ENCODE measurements around the gene ZNF428. TPM values are rescaled to one million over a fixed set of nuclear protein-coding genes. Genes with fewer than 3 reads are reported as not detected.
A peak's percentile ranks its signal among the peaks of the same experiment; 100 is the strongest.
"Not testable (repeated sequence)": the region's sequence is repeated elsewhere in the genome, so short reads cannot be mapped to it uniquely, and the experiment has no call there.

ZNF428 gene
- total RNA-seq, 1 donor from 2014 or later, result 17.9 TPM

DNA sequence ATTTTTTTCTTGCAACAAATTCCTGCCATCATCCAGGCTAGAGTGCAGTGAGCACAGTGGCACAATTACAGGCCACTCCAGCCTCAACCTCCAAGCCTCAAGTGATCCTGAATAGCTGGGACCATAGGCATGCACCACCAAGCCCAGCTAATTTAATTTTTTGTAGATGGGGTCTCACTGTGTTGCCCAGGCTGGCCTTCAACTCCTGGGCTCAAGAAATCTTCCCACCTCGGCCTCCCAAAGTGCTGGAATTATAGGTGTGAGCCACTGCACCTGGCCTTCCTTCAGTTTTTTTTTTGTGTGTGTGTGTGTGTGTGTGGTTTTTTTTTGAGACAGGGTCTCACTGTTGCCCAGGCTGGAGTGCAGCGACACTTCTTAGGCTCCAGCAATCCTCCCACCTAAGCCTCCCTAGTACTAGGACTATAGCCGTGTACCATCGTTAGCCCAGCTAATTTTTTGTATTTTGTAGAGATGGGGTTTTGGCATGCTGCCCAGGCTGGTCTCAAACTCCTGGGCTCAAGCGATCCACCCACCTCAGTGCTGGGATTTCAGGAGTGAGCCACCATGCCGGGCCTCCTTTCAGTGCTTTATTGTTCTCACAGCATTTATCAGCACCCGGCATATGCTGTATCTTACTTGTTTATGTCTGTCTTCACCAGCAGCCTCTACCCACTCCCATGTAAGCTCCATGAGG lies 13.4 kb downstream of the ZNF428 start:
- H3K36me3 Mint-ChIP-seq (ENCODE audit: low read depth), result peaks cover 5% of the 10 kb centered on the region
- H3K27ac Mint-ChIP-seq, result no peak overlapping the region
- peaks cover 3% of the 10 kb centered on the region for H3K4me1 Mint-ChIP-seq (ENCODE audit: low read depth)
- H3K27me3 Mint-ChIP-seq (ENCODE audit: insufficient read depth), result no peaks in the 10 kb centered on the region
- no peak for DNase-seq (ENCODE audit: low spot score)
- intact Hi-C loops (cut with micrococcal nuclease), result no loop called here
- no peaks in the 10 kb centered on the region for H3K9me3 Mint-ChIP-seq
- no peak overlapping the region for H3K4me3 Mint-ChIP-seq

- DNase-seq (ENCODE audit: low spot score); H3K27me3 Mint-ChIP-seq (ENCODE audit: insufficient read depth); H3K9me3 Mint-ChIP-seq; H3K4me3 Mint-ChIP-seq; intact Hi-C loops (cut with micrococcal nuclease); H3K27ac Mint-ChIP-seq; H3K36me3 Mint-ChIP-seq (ENCODE audit: low read depth): not testable (repeated sequence)
- H3K4me1 Mint-ChIP-seq (ENCODE audit: low read depth), result peaks cover 28% of the 10 kb centered on the region
Observed at GRCh38 chr19:43600326-43600725, 19.1 kb downstream of the ZNF428 start.

- no peak overlapping the region for H3K27ac Mint-ChIP-seq
- no peak for DNase-seq (ENCODE audit: low spot score)
- H3K4me1 Mint-ChIP-seq (ENCODE audit: low read depth), result peaks cover 28% of the 10 kb centered on the region
- H3K9me3 Mint-ChIP-seq, result no peaks in the 10 kb centered on the region
- H3K4me3 Mint-ChIP-seq, result no peak overlapping the region
- intact Hi-C loops (cut with micrococcal nuclease), result loop anchor here (5.0 kb wide), 1 partner anchor 903 kb away; the partner anchor contains the start of gene ZNF180
- no peaks in the 10 kb centered on the region for H3K27me3 Mint-ChIP-seq (ENCODE audit: insufficient read depth)
- peaks cover 7% of the 10 kb centered on the region for H3K36me3 Mint-ChIP-seq (ENCODE audit: low read depth)
Observed at GRCh38 chr19:43599635-43600295, 19.7 kb downstream of the ZNF428 start.

DNA sequence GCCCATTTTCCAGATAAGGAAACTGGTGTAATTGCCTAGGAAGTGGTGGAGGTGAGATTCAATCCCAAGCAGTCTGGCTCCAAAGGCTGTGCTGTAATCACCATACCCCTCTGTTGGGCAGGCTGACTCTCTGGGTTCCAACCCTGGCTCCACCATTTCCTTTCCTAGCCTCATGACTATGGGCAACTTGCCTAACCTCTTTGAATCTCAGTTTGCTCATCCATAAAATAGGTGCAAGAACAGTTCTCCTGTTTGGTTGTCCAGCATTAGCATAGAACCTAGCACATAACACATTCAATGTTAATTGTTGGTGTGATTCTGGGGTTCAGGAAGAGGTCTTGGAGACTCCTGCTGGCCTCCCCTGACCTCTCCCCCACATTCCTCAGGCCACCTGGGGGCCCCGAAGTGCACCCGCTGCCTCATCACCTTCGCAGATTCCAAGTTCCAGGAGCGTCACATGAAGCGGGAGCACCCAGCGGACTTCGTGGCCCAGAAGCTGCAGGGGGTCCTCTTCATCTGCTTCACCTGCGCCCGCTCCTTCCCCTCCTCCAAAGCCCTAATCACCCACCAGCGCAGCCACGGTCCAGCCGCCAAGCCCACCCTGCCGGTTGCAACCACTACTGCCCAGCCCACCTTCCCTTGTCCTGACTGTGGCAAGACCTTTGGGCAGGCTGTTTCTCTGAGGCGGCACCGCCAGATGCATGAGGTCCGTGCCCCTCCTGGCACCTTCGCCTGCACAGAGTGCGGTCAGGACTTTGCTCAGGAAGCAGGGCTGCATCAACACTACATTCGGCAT lies 20.8 kb downstream of the ZNF428 start:
- Mint-ChIP-seq H3K36me3 (ENCODE audit: low read depth) (peaks cover 11% of the 10 kb centered on the region), H3K4me3 (peak overlapping the region; percentile 97), H3K27me3 (ENCODE audit: insufficient read depth) (no peaks in the 10 kb centered on the region), H3K4me1 (ENCODE audit: low read depth) (peaks cover 33% of the 10 kb centered on the region), H3K27ac (peak overlapping the region; percentile 6), H3K9me3 (no peaks in the 10 kb centered on the region)
- intact Hi-C loops (cut with micrococcal nuclease), result loop anchor here (5.0 kb wide), 1 partner anchor 904 kb away; the partner anchor contains the start of gene ZNF180
- no peak for DNase-seq (ENCODE audit: low spot score)

GRCh38 chr19:43597876-43598275 lies 21.6 kb downstream of the ZNF428 start:
- Mint-ChIP-seq H3K27me3 (ENCODE audit: insufficient read depth) (no peaks in the 10 kb centered on the region), H3K27ac (peak overlapping the region; percentile 67), H3K4me3 (peak overlapping the region; percentile 97), H3K9me3 (no peaks in the 10 kb centered on the region), H3K36me3 (ENCODE audit: low read depth) (peaks cover 16% of the 10 kb centered on the region), H3K4me1 (ENCODE audit: low read depth) (peaks cover 39% of the 10 kb centered on the region)
- no peak for DNase-seq (ENCODE audit: low spot score)
- intact Hi-C loops (cut with micrococcal nuclease), result loop anchor here (5.0 kb wide), 1 partner anchor 904 kb away; the partner anchor contains the start of gene ZNF180

DNA sequence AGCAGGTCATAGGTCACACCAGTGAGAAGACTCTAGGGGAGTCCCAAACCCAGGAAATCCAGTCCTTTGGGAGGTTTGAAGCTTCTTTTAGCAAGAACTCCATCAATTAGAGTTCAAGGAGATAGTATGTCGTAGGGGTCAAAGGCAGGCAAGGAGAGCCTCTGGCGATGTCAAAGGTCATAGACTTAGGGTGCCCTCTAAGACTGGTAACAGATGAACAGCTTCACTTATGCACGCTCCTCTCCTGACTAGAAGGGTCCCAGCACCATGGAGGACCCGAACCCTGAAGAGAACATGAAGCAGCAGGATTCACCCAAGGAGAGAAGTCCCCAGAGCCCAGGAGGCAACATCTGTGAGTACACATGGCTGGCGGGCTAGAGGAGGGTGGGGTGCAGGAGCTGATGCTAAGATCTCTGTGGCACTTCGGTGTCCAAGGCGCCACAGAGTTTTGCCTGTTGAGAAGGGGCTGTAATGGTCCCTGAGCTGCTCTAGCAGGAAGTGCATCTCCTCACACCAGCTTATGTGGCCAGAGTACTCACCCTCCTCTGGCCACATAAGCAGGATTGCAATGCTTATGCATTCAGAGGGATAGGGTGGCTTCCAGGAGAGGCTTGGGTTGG lies 22.5 kb downstream of the ZNF428 start:
- H3K4me3 Mint-ChIP-seq, result peak overlapping the region; percentile 97
- H3K36me3 Mint-ChIP-seq (ENCODE audit: low read depth), result peaks cover 20% of the 10 kb centered on the region
- intact Hi-C loops (cut with micrococcal nuclease), result loop anchor here (1.0 to 5.0 kb wide), 10 partner anchors 17 to 905 kb away; partner anchors contain the start of genes PHLDB3, PINLYP, SMG9 and XRCC1
- H3K4me1 Mint-ChIP-seq (ENCODE audit: low read depth), result peaks cover 39% of the 10 kb centered on the region
- peak overlapping the region; percentile 97 for H3K27ac Mint-ChIP-seq
- no peaks in the 10 kb centered on the region for H3K27me3 Mint-ChIP-seq (ENCODE audit: insufficient read depth)
- DNase-seq (ENCODE audit: low spot score), result no peak
- H3K9me3 Mint-ChIP-seq, result no peaks in the 10 kb centered on the region

DNA sequence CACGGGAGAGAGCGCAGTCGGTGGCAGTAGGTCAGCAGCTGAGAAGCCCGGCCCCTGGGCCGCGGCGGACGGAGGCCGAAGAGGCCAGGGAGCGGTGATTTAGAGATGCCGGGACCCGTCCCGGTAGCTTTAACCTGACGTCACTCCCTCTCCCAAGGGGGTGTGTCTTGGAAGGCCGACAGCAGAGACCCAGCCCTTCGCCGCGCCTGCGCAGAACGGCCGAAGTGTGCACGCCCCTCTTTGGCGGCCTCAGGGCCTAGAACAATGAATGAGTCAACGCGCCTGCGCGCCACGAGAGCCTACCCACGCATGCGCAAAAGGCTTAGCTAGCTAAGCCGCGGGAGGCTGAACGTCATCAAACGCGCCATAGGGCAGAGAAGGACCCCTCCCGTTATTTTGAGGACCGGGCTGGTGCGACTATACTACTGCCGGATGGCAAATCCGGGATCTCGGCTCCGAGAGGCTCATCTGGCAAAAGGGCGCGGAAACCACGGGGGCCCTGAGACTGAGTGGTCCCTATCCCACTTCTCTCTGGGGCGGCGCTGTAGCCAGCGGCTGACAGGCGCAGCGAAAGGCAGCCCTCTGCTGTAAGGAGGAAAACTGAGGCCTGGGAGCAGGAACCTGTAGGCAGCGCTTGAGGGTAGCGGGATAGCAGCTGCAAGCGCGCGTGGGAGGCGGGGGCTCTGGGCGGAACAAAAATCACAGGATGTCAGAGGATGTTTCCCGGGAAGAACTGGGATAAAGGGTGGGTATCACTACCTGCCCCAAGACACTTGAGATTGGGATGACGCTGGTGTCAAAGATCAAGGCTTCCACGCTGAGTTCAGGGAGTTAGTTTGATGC lies 23.2 kb downstream of the ZNF428 start, which contains the start of the genes IRGQ and ZNF576:
Gene IRGQ (minus strand): TSS at position 136 of the 843 bp plus-strand sequence. CDS start 796 bp downstream, outside the sequence.
Gene ZNF576 (plus strand): TSS at position 597 of the 843 bp plus-strand sequence. CDS start 514 bp downstream, outside the sequence.
- H3K27ac Mint-ChIP-seq, result peak within 1 kb of the TSS; percentile 97
- H3K9me3 Mint-ChIP-seq, result no peaks in the 10 kb centered on the region
- H3K4me3 Mint-ChIP-seq, result peak within 1 kb of the TSS; percentile 97
- no peaks in the 10 kb centered on the region for H3K27me3 Mint-ChIP-seq (ENCODE audit: insufficient read depth)
- peaks cover 39% of the 10 kb centered on the region for H3K4me1 Mint-ChIP-seq (ENCODE audit: low read depth)
- peak; percentile 100 for DNase-seq (ENCODE audit: low spot score)
- intact Hi-C loops (cut with micrococcal nuclease), result loop anchor here (1.0 to 5.0 kb wide), 11 partner anchors 16 to 906 kb away; partner anchors contain the start of genes PHLDB3, PINLYP, SMG9 and XRCC1
- peaks cover 15% of the 10 kb centered on the region for H3K36me3 Mint-ChIP-seq (ENCODE audit: low read depth)

DNA sequence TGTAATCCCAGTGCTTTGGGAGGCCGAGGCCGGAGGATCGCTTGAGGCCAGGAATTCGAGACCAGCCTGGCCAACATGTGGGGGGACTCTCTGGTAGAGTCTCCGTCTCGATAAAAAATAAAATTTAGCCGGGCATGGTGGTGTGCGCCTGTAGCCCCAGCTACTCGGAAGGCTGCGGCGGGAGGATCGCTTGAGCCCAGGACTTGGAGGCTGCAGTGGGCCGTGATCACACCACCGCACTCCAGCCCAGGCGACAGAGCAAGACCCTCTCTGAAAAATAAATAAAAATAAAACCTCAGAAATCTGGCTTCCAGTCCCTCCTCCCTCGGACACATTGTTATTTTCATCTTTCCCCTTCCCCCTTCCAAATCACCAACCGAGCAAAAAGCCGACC lies 23.8 kb downstream of the ZNF428 start:
- peak; percentile 14 for DNase-seq (ENCODE audit: low spot score)
- Mint-ChIP-seq H3K36me3 (ENCODE audit: low read depth) (peaks cover 17% of the 10 kb centered on the region), H3K27ac (peak overlapping the region; percentile 97), H3K27me3 (ENCODE audit: insufficient read depth) (no peaks in the 10 kb centered on the region), H3K4me1 (ENCODE audit: low read depth) (peaks cover 43% of the 10 kb centered on the region), H3K4me3 (peak overlapping the region; percentile 97), H3K9me3 (no peaks in the 10 kb centered on the region)
- intact Hi-C loops (cut with micrococcal nuclease), result loop anchor here (2.0 to 5.0 kb wide), 2 partner anchors 149 to 907 kb away; partner anchors contain the start of gene ZNF180

GRCh38 chr19:43594710-43595604 lies 24.5 kb downstream of the ZNF428 start:
- H3K4me1 Mint-ChIP-seq (ENCODE audit: low read depth), result peaks cover 44% of the 10 kb centered on the region
- no peaks in the 10 kb centered on the region for H3K9me3 Mint-ChIP-seq
- peak overlapping the region; percentile 97 for H3K27ac Mint-ChIP-seq
- peaks cover 19% of the 10 kb centered on the region for H3K36me3 Mint-ChIP-seq (ENCODE audit: low read depth)
- H3K27me3 Mint-ChIP-seq (ENCODE audit: insufficient read depth), result no peaks in the 10 kb centered on the region
- intact Hi-C loops (cut with micrococcal nuclease), result loop anchor here (1.0 to 5.0 kb wide), 3 partner anchors 40 to 907 kb away; partner anchors contain the start of gene ZNF180
- H3K4me3 Mint-ChIP-seq, result peak overlapping the region; percentile 97
- peak; percentile 68 for DNase-seq (ENCODE audit: low spot score)

GRCh38 chr19:43594081-43594697 lies 25.2 kb downstream of the ZNF428 start:
- no peak for DNase-seq (ENCODE audit: low spot score)
- peaks cover 52% of the 10 kb centered on the region for H3K4me1 Mint-ChIP-seq (ENCODE audit: low read depth)
- H3K27ac Mint-ChIP-seq, result peak overlapping the region; percentile 46
- no peaks in the 10 kb centered on the region for H3K27me3 Mint-ChIP-seq (ENCODE audit: insufficient read depth)
- intact Hi-C loops (cut with micrococcal nuclease), result loop anchor here (1.0 to 2.0 kb wide), 2 partner anchors 39 to 147 kb away; no protein-coding TSS in a partner anchor
- H3K9me3 Mint-ChIP-seq, result no peaks in the 10 kb centered on the region
- H3K4me3 Mint-ChIP-seq, result peak overlapping the region; percentile 73
- H3K36me3 Mint-ChIP-seq (ENCODE audit: low read depth), result peaks cover 23% of the 10 kb centered on the region
